ENCODE measurements around the gene DGCR6L.

The DGCR6L gene

DNA sequence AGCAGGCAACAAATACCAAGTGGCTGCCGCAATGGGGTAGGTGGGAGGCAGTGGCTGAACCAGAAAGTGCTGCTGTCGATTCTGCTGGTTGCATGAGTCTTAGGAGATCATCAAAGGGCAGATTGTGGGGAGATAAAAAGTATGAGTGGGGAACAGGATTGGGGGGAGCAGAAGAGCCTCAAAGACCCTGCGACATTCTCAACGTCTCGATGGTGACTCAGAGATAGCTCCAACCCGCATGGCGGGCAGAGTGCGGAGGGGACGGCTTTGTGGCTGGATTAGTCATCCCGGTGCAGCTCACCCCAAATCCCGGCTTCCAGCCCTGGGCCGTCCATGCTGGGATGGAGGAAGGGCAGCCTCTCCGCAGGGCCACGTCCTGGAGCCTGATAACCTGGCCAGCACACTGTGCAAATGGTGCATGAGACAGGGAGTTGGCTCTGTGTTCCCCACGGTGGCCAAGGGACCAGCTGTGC is 40.2 kb downstream of the DGCR6L start:
- TF ChIP-seq TAF1 (IDR thresholded peaks at IDR 0.05; ENCODE audit: borderline replicate concordance, insufficient read depth, low read length) (no peak), POLR2AphosphoS5 (IDR thresholded peaks at IDR 0.05; ENCODE audit: low read depth, low read length) (no peak), FOXP2 (optimal IDR thresholded peaks at IDR 0.05; ENCODE audit: borderline replicate concordance, extremely low read depth, extremely low read length, insufficient read depth) (no peak), SIN3A (IDR thresholded peaks at IDR 0.05; ENCODE audit: borderline replicate concordance, insufficient read depth, low read length) (no peak)
- TF ChIP-seq, protein P1, sequence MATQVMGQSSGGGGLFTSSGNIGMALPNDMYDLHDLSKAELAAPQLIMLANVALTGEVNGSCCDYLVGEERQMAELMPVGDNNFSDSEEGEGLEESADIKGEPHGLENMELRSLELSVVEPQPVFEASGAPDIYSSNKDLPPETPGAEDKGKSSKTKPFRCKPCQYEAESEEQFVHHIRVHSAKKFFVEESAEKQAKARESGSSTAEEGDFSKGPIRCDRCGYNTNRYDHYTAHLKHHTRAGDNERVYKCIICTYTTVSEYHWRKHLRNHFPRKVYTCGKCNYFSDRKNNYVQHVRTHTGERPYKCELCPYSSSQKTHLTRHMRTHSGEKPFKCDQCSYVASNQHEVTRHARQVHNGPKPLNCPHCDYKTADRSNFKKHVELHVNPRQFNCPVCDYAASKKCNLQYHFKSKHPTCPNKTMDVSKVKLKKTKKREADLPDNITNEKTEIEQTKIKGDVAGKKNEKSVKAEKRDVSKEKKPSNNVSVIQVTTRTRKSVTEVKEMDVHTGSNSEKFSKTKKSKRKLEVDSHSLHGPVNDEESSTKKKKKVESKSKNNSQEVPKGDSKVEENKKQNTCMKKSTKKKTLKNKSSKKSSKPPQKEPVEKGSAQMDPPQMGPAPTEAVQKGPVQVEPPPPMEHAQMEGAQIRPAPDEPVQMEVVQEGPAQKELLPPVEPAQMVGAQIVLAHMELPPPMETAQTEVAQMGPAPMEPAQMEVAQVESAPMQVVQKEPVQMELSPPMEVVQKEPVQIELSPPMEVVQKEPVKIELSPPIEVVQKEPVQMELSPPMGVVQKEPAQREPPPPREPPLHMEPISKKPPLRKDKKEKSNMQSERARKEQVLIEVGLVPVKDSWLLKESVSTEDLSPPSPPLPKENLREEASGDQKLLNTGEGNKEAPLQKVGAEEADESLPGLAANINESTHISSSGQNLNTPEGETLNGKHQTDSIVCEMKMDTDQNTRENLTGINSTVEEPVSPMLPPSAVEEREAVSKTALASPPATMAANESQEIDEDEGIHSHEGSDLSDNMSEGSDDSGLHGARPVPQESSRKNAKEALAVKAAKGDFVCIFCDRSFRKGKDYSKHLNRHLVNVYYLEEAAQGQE (IDR thresholded peaks at IDR 0.05; ENCODE audit: insufficient read depth in 1 of 2, low read depth in 2 of 2, low read length in 2 of 2), result no peak

DNA sequence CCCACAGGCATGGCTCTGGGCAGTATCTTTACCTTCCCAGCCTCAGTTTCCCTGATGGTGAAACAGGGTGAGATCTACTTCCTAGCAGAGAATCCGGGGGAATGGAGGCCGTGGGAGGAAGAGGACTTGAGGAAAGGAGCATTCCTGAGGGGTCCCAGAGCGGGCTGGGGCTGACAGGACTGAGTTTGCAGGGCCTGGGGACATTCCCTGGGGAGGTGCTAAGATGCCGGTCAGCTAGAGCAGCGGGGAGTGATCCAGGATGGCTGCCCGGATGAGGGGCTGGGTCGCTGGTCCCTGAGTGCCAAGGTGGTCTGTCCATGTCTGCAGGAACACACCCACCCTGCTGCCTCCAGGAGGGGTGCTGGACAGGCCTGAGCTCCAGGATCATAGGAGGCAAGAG is 43.4 kb downstream of the DGCR6L start:
- no peak for TF ChIP-seq TAF1 (IDR thresholded peaks at IDR 0.05; ENCODE audit: borderline replicate concordance, insufficient read depth, low read length)
- TF ChIP-seq, protein P1 (IDR thresholded peaks at IDR 0.05; ENCODE audit: insufficient read depth in 1 of 2, low read depth in 2 of 2, low read length in 2 of 2), result no peak
- no peak for TF ChIP-seq FOXP2 (optimal IDR thresholded peaks at IDR 0.05; ENCODE audit: borderline replicate concordance, extremely low read depth, extremely low read length, insufficient read depth)
- no peak for TF ChIP-seq SIN3A (IDR thresholded peaks at IDR 0.05; ENCODE audit: borderline replicate concordance, insufficient read depth, low read length)
- TF ChIP-seq POLR2AphosphoS5 (IDR thresholded peaks at IDR 0.05; ENCODE audit: low read depth, low read length), result no peak

GRCh38 chr22:20275836-20276235 is 44.0 kb downstream of the DGCR6L start:
- TF ChIP-seq POLR2AphosphoS5 (IDR thresholded peaks at IDR 0.05; ENCODE audit: low read depth, low read length) (no peak), TAF1 (IDR thresholded peaks at IDR 0.05; ENCODE audit: borderline replicate concordance, insufficient read depth, low read length) (no peak), FOXP2 (optimal IDR thresholded peaks at IDR 0.05; ENCODE audit: borderline replicate concordance, extremely low read depth, extremely low read length, insufficient read depth) (no peak), SIN3A (IDR thresholded peaks at IDR 0.05; ENCODE audit: borderline replicate concordance, insufficient read depth, low read length) (no peak)
- TF ChIP-seq, protein P1 (IDR thresholded peaks at IDR 0.05; ENCODE audit: insufficient read depth in 1 of 2, low read depth in 2 of 2, low read length in 2 of 2), result no peak

GRCh38 chr22:20273758-20274181 is 46.1 kb downstream of the DGCR6L start:
- TF ChIP-seq, protein P1 (IDR thresholded peaks at IDR 0.05; ENCODE audit: insufficient read depth in 1 of 2, low read depth in 2 of 2, low read length in 2 of 2), result no peak
- no peak for TF ChIP-seq SIN3A (IDR thresholded peaks at IDR 0.05; ENCODE audit: borderline replicate concordance, insufficient read depth, low read length)
- no peak for TF ChIP-seq FOXP2 (optimal IDR thresholded peaks at IDR 0.05; ENCODE audit: borderline replicate concordance, extremely low read depth, extremely low read length, insufficient read depth)
- TF ChIP-seq POLR2AphosphoS5 (IDR thresholded peaks at IDR 0.05; ENCODE audit: low read depth, low read length), result no peak
- TF ChIP-seq TAF1 (IDR thresholded peaks at IDR 0.05; ENCODE audit: borderline replicate concordance, insufficient read depth, low read length), result no peak

DNA sequence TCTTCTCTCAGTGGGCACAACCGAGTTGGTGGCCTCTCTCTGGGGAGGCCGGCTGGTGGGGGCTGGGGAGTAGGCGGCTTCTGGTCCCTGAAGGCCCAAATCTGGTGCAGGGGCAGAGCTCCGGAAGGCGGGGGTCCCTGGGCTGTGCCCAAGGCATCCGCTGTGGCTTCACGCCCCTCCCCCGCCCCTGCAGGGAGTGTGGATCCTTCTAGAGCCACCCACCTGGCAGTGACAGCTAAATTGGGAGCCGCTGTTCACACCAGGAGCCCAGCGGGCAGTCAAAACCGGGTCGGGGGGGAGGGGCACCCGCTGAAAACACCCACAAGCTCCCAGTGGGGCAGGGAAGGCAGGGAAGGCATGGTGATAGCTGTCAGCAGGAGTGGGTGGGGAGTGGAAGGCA is 47.2 kb downstream of the DGCR6L start:
- TF ChIP-seq SIN3A (IDR thresholded peaks at IDR 0.05; ENCODE audit: borderline replicate concordance, insufficient read depth, low read length) (no peak), POLR2AphosphoS5 (IDR thresholded peaks at IDR 0.05; ENCODE audit: low read depth, low read length) (no peak), TAF1 (IDR thresholded peaks at IDR 0.05; ENCODE audit: borderline replicate concordance, insufficient read depth, low read length) (no peak), FOXP2 (optimal IDR thresholded peaks at IDR 0.05; ENCODE audit: borderline replicate concordance, extremely low read depth, extremely low read length, insufficient read depth) (no peak)
- TF ChIP-seq, protein P1 (IDR thresholded peaks at IDR 0.05; ENCODE audit: insufficient read depth in 1 of 2, low read depth in 2 of 2, low read length in 2 of 2), result no peak
